GM21576 (cell line): Measurements from ENCODE around the gene PNLIPRP2.

Experiments
- ATAC-seq: cut with Tn5 transposase; IDR thresholded peaks from one replicate; pipeline ENCODE4 v1.9.1; 2021; ENCODE audit warnings: mild to moderate bottlenecking, moderate library complexity; ENCODE audit not compliant: unreplicated experiment

PNLIPRP2 gene

DNA sequence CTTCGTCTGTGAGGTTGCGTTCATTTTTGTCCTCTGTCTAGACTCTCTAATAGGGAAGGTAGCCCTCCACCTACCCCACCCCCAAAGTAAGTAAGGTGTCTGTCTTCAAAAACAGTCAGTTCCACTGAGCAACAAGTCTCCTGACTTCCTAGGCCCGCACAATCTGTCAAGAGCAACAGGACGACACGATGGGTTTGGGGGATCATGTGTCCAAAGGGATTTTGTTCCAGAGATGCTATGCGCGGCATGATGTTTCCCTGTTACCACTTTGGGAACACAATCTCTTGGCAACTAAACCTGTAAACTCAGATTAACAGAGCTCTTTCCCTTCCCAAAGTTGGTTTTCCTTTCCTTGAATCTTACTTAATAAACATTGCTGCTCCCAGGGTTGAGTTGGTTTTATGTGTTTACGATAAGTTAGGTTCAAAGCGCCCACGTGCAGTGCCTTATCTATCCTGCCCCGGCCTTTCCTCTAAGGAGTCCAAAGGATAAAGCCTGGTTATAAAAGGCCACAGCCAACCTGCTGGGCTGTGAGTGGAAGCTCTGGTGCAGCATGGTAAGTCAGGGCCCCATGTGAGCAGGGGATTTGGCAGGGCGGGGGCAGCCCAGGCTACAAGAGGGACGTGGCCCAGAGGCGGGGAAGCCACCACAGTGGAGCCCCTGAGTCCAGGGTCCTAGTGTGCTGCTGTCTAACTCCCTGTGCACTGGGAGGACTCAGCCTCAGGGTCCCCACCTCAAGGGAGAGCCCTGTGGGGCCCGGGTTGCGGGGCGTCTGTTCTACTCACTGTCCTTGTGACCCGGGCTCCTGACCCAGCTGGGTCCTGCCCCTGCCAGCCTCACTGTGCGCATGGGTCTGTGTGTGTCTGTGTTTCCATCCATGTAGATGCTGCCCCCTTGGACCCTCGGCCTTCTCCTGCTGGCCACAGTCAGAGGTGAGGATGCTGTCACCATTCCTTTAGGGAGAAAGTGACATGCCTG lies at the start of gene PNLIPRP2:
Gene PNLIPRP2 (plus strand): TSS at position 531 of the 978 bp plus-strand sequence.
- ATAC-seq, result no peak

DNA sequence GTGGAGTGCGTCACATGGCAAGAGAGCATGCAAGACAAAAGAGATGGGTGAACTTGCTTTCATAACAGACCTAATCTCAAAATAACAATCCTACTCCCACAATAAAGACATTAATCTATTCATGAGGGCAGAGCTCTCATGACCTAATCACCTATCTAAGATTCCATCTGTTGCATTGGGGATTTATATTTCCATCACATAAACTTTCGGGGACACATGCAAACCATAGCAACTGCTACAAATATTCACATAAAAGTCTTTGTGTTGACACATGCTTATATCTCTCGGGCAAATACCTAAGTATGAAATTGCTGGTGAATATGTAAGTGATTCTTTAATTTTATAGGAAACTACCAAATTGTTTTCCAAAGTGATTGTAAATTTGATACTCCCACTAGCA lies 46.0 kb upstream of the PNLIPRP2 start:
- ATAC-seq, result no peak

DNA sequence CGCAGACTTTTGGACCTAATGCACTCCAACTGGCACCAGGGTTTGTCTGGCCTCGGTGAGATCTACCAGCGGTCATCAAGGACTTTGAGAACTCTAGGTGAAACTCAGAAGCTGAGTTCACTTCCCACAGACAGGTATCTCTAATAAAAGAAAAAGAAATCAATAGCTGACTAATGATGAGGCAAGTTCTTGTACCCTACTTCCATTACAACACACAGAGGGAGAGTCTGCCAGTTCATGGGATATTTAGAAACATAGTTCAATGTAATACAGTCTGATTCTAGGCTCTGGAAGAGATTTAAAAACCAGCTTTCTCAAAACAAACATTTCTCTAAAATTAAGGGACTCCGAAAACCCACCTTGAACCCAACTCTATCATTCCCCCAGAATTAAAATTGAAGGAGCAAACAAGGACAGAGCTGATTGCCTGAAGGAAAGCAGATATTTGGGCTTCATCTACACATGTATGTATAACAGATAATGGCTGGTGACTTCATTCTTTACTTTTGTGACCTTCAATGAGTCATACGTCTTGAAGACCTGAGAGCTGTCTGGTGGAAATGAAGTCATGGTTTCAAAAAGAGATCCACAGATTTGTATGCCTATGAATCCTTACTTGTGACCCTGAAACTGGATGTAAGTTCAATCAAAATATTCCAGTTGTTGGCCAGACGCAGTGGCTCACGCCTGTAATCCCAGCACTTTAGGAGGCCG lies 32.7 kb upstream of the PNLIPRP2 start:
- no peak for ATAC-seq

DNA sequence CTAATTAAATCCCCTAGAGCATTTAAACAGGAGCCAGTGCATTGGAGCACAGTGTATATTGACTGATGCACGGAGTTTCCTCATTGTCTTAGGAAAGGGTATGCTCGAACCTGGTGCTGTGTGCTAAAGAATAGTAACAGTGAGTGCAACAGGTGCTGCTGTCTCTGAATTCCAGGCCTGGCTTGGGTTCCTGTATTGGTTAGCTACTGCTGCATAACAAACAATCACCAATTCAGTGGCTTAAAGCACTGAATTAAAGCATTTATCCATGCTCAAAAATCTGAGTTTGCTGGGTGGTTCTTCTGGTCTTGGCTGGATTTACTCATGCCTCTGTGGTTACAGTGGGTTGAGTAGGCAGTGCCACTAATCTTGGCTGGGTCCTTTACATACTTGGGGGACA lies 31.8 kb upstream of the PNLIPRP2 start:
- ATAC-seq, result no peak

DNA sequence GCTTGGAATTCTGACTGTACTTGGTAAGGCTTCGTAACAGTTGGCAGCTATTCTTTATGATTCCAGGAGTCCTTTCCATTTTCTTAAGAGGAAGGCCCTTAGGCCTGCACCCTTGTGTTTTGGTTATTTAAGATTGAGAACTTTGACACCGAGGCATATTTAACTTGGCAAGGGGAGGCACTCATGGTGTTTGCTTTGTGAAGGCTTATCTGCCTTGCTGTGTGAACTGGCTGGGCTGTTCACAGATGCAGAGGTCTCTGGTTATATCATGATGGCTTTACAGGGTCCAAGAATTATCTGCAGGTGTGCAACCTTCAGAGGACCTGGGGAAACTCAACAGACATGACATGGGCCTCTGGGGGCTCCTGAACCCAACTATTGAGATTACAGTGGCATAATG lies 30.8 kb upstream of the PNLIPRP2 start:
- no peak for ATAC-seq

DNA sequence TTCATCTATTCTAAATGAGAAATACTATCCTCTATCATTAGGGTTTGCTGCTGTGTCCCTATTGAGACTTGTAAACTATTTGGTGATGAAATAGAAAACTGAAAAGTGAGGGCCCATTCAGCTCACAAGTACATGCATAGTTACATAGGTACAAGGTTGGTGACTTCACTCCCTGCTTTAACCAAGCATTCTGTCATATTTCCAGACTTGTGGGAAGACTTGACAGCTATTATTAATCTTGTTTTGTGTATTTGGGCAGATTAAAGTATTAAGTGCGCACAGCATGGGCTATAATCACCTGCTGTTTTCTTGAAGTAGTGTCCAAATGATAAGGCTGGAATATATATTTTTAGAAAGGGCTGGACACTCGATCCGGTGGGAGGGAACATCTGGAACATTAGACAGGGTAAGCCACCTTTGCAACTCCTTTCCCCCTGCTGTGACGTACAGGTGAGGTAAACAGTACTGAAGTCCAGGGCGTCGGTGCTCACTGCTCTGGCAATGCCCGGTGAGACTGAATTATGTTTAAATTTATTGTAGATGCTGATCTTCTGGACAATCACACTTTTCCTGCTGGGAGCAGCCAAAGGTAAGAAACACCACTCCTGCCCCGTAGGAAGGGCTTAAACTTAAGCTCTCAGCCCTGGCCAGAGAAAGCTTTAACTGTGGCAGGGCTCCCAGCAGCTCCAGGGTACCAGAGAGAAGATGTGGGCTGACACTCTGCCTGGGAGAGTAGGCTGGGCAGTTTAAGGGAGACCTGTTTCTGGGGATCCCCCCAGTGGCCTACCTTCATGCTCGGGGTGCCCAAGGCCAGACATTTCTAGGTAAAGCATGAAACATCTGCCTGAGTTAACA lies 29.9 kb upstream of the PNLIPRP2 start, which contains the start of gene PNLIPRP1:
Gene PNLIPRP1 (plus strand): TSS at position 370 of the 855 bp plus-strand sequence. CDS start 171 bp downstream, at position 541.
- no peak for ATAC-seq

DNA sequence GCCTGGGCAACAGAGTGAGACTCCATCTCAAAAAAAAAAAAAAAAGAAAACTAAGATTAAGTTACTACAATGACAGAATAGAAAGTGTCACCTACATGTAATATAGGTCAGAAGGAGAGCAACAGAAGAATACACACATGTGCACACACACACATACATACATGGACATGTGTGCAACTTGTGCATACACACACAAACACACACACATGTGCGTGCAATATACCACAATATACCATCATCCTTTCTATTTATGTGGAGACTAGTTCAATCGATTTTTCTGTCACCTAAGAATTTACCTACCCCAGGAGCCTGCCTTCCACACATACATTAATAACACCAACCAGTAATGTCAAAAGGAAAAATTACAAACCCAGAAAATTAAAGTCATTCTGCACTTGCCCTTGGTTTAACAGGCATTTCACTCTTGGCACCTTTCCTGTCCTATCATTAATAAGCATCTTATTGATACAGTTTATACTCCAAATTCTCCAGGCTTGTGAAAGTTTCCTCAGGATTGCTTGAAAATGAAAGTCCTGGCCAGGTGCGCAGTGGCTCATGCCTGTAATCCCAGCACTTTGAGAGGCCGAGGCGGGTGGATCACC lies 27.5 kb upstream of the PNLIPRP2 start:
- no peak for ATAC-seq

DNA sequence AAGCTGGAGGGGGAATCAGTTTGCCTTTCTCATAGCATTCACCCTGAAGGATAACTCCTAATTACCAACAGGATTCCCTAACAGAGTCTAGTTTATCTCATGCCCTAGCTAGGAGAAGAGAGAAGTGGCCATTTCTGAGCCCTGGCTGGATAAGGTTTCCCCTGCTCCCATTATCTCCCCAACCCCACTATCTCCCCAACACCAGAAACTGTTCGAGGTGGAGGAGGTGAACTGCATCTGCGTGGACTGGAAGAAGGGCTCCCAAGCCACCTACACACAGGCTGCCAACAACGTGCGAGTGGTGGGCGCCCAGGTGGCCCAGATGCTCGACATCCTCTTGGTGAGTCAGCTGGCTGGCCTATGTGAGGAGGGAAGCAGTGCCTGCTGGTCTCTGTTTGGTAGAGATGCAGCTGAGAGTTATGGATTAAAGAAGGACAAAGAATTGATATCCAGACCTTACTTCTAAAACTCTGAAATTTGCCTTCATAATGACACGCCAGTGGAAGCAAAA lies 26.2 kb upstream of the PNLIPRP2 start:
- ATAC-seq, result no peak

DNA sequence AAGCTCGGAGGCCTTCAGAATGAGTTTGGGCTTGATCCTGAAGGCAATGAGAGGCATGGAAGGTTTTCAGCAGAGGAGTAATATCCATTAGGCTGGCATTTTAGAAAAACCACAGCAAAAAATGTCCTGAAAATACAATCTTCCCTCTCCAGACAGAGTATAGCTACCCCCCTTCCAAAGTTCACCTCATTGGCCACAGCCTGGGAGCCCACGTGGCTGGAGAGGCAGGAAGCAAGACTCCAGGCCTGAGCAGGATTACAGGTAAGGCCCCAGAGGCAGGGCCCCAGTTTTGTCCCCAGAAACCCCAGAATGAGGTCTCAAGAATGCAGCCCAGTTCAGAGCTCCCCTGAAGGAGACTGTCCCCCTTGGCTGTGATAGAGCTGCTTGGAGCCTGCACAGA lies 24.7 kb upstream of the PNLIPRP2 start:
- ATAC-seq, result no peak

DNA sequence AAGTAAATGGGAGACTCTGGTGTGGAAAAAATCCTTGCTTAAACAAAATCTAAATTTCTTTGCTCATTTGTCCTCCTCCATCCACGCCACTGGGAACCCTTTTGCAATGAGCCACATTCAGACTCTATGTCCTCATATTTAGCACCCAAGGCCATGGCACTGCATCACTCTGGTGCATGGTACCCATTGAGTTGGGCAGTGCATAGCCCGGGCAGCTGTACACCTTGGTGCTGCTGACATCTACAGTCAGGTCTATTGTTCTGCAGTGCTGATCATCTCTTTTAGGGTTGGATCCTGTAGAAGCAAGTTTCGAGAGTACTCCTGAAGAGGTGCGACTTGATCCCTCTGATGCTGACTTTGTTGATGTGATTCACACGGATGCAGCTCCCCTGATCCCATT lies 23.2 kb upstream of the PNLIPRP2 start:
- ATAC-seq, result no peak

DNA sequence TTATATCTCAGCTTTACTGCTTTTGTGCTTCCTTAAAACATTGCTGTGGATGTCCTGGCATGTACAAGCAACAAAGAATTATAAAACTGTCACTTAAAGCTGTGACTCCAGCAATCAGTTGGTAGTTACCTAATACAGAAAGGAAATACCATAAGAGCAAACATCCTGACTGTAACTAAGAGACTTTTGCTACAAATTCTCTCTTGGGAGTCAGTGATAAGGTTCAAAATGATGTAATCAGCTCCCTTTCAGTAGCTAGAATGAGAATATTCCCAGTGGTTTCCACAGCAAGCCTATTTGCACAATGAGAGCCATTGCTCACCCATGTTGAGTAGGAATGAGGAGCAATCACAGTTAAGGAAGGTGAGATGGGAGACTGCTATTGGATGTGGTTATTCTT lies 22.4 kb upstream of the PNLIPRP2 start:
- ATAC-seq, result no peak

DNA sequence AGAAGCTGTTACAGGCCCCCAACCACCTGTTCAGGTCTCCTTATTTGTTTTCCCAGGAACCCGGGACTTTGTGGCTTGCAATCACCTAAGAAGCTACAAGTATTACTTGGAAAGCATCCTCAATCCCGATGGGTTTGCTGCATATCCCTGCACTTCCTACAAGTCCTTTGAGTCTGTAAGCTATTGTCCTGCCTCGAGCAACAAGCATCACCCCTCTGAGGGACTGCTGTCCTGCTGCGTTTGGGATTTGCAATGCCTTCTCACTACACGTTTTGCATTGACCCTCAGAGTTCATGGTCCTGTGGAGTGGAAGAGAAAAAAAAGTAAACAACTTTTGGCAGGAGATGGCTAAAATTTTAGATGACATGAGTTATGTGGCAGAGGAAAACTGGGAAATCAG lies 20.8 kb upstream of the PNLIPRP2 start:
- no peak for ATAC-seq

DNA sequence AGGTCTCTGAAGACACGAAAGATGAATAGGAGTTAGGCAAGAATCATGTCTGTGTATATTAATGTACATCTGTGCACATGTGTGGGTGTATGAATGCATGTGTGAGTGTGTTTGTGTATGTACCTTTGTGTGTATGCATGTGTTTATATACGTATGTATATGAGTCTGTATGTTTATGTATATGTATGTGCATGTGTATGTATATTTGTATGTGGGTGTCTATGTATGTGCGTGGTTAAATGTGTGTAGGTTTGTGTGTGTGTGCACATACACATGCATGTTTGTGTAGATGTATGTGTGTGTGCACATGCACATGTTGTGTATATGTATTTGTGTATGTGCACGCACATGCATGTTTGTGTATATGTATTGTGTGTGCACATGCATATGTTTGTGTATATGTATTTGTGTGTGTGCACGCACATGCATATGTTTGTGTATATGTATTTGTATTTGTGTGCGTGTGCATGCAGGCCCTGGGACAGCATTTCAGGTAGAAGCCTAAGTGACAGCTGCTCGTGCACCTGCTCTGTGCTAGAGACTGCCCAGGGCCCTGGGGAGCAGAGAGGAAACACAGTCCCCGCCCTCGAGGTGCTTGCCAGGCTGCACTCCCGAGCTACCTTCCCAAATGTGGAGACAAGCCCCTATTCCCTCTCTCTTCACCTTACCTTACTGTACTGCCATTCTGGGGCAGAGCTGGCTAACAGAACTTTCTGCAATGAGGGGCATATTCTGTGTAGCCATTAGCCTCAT lies 17.9 kb upstream of the PNLIPRP2 start:
- ATAC-seq, result no peak

DNA sequence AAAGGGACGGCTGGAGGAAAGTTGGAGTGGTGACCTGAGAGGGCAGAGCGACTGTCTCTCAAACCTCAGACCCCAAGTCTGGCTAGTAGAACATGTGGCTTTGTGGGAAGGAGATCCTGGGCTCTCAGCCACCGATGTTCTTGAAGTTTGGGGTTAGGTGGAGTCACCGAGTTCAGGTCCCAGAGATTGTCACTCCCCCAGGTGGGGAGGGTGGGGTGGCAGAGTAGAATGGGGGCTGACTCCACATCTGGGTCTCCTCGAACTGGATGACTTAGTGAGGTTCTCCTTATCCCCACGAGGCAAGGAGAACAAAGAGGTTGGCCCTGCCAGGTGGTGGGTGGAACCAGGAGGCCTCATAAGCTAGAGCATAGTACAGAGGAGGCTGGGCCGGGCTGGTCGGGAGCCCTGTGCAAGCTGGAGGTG lies 14.7 kb upstream of the PNLIPRP2 start:
- ATAC-seq, result no peak

DNA sequence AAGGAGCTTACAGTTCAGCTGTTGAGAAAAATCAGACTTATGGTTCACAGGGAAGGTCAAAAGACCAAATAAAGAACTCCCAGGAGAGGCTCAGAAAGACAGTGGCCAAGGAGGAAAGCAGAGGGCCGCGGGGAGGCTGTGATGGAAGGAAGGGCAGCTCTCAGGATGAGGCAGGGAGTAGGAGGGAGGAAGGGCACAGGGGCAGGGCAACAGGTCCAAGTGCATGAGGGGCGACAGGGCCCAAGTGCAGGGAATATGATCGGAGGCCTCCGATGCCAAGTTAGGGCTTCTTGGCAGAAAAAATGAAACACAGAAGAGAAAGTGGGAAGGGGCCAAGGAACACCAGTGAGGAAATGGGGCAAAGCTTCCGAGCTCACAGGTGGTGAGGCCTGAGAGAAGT lies 13.4 kb upstream of the PNLIPRP2 start:
- no peak for ATAC-seq

DNA sequence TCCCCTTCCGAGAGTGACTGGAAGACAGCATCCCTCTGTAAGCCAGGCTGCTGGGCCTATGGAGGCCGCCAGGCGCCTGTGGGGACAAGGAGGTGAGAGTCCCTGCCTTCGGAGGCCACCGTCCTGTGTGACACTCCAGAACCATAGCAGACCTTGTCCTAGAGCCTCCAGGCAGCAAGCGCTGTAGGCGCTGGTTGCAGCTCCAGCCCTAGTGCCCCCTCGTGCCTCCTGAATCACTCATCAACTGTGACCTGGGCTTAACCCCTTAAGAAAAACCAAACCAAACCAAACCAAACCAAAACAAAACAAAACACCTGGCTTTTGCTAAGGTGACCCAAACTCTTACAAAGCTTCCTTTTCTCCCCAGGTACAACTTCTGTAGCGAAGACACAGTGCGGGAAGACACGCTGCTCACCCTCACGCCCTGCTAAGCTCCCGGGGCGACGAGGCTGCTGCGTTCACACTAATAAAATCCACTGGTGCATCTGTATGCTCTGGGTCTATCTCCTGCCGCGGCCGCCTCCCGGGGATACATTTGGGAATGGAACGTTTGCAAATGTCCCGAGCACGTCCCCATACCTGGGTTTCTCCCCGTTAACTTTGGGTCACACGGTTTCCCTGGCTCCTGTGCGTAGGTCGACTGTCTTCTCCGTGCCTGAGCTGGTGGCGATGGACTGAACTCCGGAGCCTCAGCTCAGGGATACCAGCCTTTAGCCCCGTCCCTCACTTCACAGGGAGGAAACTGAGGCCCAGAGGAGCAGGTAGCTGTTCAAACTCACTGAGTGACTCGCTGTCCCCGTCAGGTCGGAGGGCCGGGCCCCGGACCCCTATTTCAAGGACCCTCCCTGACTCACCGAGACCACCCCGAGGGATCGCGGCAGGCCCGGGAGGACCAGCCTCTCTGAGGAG lies 11.8 kb upstream of the PNLIPRP2 start:
- no peak for ATAC-seq

DNA sequence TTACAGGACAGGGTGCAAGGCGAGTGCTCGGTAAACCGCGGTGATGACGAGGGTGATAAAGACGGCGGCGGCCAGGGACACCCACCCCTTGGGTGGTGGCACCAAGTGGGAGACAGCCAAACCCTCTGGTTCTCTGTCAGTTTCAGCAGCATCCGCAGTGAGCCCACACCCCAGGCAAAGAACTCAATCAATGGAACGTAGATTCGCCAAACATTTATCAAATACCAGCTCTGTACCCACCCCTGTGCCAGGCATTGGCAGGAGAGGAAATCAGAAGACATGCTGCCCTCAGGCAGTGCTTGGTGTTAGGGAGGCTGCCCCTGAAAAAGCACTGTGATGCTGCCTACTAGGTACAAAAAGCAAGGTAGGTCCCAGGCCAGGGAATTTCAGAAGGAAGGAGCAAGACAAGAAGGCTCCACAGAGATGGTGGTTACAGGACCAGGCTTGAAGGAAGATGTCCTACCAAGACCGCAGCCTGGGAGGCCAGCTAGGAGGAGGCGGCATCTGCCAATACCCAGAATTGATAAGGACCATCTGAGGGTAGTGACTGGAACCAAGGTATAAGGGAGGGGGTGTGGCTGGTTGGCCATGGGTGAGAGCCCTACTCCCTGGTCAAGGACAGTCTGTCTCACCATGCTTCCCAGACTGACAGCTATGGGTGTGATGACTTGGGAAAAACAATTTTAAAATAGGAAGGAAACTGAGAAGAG lies 10.2 kb upstream of the PNLIPRP2 start:
- no peak for ATAC-seq

DNA sequence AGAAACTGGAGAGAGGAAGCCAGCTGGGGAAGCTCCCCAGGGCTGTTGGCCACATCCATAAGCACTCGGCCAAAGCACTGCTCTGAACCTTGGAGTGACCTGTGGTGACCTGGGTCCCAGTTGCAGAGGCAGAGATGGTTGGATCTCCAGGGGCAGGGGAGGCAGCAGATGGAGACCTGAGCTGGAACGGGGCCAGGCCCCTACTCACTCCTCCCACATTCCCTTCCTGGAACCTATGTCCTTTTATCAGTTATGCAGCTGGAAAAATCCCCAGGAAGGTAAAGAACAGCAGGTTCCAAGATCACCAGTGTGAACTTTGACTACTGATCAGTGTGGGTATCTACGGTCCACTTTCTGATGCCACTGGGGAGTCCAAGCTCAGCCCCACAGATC lies 9.6 kb upstream of the PNLIPRP2 start:
- ATAC-seq, result no peak
